GM19397 (cell line): ENCODE measurements around the gene ZBTB34.
"Not testable (repeated sequence)": the region's sequence is repeated elsewhere in the genome, so short reads cannot be mapped to it uniquely, and the experiment has no call there.

Experiments used
- ATAC-seq: cut with Tn5 transposase; IDR thresholded peaks from one replicate; pipeline ENCODE4 v1.9.1; 2021; ENCODE audit warnings: mild to moderate bottlenecking, moderate library complexity; ENCODE audit not compliant: unreplicated experiment

ZBTB34 gene

GRCh38 chr9:126860077-126860756, at the start of gene ZBTB34:
Gene ZBTB34, plus strand, starts transcription at chr9:126860639. Its CDS starts 18,761 bp downstream, at chr9:126879400.
- ATAC-seq = peak; percentile 73

- no peak for ATAC-seq
These were observed 47.4 kb upstream of the ZBTB34 start for GRCh38 chr9:126813072-126813471.

GRCh38 chr9:126814091-126814490, 46.3 kb upstream of the ZBTB34 start:
- ATAC-seq = no peak

- ATAC-seq = not testable (repeated sequence)
These were observed 42.8 kb upstream of the ZBTB34 start for GRCh38 chr9:126817615-126818014.

GRCh38 chr9:126818482-126818881, 42.0 kb upstream of the ZBTB34 start:
- no peak for ATAC-seq

GRCh38 chr9:126819482-126819881, 41.0 kb upstream of the ZBTB34 start:
- ATAC-seq = no peak

GRCh38 chr9:126822278-126822677, 38.2 kb upstream of the ZBTB34 start:
- no peak for ATAC-seq

GRCh38 chr9:126822873-126823272, 37.6 kb upstream of the ZBTB34 start:
- ATAC-seq = no peak

GRCh38 chr9:126824052-126824451, 36.4 kb upstream of the ZBTB34 start:
- not testable (repeated sequence) for ATAC-seq

- ATAC-seq = no peak
These were observed 33.2 kb upstream of the ZBTB34 start for GRCh38 chr9:126827227-126827626.

GRCh38 chr9:126829035-126829434, 31.4 kb upstream of the ZBTB34 start:
- no peak for ATAC-seq

GRCh38 chr9:126830827-126831226, 29.6 kb upstream of the ZBTB34 start:
- no peak for ATAC-seq

- ATAC-seq = no peak
These were observed 28.0 kb upstream of the ZBTB34 start for GRCh38 chr9:126832440-126832839.

- no peak for ATAC-seq
These were observed 27.4 kb upstream of the ZBTB34 start for GRCh38 chr9:126833020-126833419.

GRCh38 chr9:126833710-126834345, 26.6 kb upstream of the ZBTB34 start:
- no peak for ATAC-seq

GRCh38 chr9:126834672-126835071, 25.8 kb upstream of the ZBTB34 start:
- no peak for ATAC-seq

GRCh38 chr9:126836216-126836615, 24.2 kb upstream of the ZBTB34 start:
- ATAC-seq = no peak

GRCh38 chr9:126838055-126838811, 22.2 kb upstream of the ZBTB34 start:
- no peak for ATAC-seq

- no peak for ATAC-seq
These were observed 21.5 kb upstream of the ZBTB34 start for GRCh38 chr9:126838895-126839294.

GRCh38 chr9:126839301-126839700, 21.1 kb upstream of the ZBTB34 start:
- no peak for ATAC-seq

GRCh38 chr9:126842220-126842842, 18.1 kb upstream of the ZBTB34 start:
- ATAC-seq = no peak
